GM18526 (cell line): ENCODE measurements around the gene RXFP3.

Source experiments
- POLR2A ChIP-seq: IDR thresholded peaks from 3 replicates; pipeline ENCODE4 v1.6.1; 2011; ENCODE audit not compliant: insufficient read length; ENCODE audit errors: extremely low read depth

The RXFP3 gene

GRCh38 chr5:33936381-33937016 lies at the start of gene RXFP3:
TSS of gene RXFP3 (plus strand) at chr5:33936386. CDS start at chr5:33936741, 355 bp downstream.
- TF ChIP-seq POLR2A = no peak

GRCh38 chr5:33887268-33887667 lies 48.9 kb upstream of the RXFP3 start:
- no peak for TF ChIP-seq POLR2A

- TF ChIP-seq POLR2A = no peak
These were observed 47.6 kb upstream of the RXFP3 start for GRCh38 chr5:33888587-33888986.

GRCh38 chr5:33890131-33891032 lies 45.8 kb upstream of the RXFP3 start:
- no peak for TF ChIP-seq POLR2A

GRCh38 chr5:33891446-33891787 lies 44.8 kb upstream of the RXFP3 start:
- no peak for TF ChIP-seq POLR2A

GRCh38 chr5:33891788-33892619 lies 44.2 kb upstream of the RXFP3 start, which contains the start of gene ADAMTS12:
TSS of gene ADAMTS12 (minus strand) at chr5:33891990. CDS start at chr5:33891856, 134 bp downstream.
- TF ChIP-seq POLR2A = no peak

GRCh38 chr5:33892620-33893137 lies 43.5 kb upstream of the RXFP3 start:
- TF ChIP-seq POLR2A = no peak

- TF ChIP-seq POLR2A = no peak
These were observed 41.6 kb upstream of the RXFP3 start for GRCh38 chr5:33894566-33894965.

GRCh38 chr5:33901156-33901555 lies 35.0 kb upstream of the RXFP3 start:
- no peak for TF ChIP-seq POLR2A

- TF ChIP-seq POLR2A = no peak
These were observed 33.1 kb upstream of the RXFP3 start for GRCh38 chr5:33903118-33903517.

- TF ChIP-seq POLR2A = no peak
These were observed 30.8 kb upstream of the RXFP3 start for GRCh38 chr5:33905381-33905780.

GRCh38 chr5:33921002-33921401 lies 15.2 kb upstream of the RXFP3 start:
- no peak for TF ChIP-seq POLR2A

- no peak for TF ChIP-seq POLR2A
These were observed 10.9 kb upstream of the RXFP3 start for GRCh38 chr5:33925278-33925677.

GRCh38 chr5:33927685-33928084 lies 8.5 kb upstream of the RXFP3 start:
- TF ChIP-seq POLR2A = no peak

- no peak for TF ChIP-seq POLR2A
These were observed 7.9 kb upstream of the RXFP3 start for GRCh38 chr5:33928283-33928682.
